GM12878 (cell line): ENCODE measurements around the gene RAB36. TPM values are rescaled to one million over a fixed set of nuclear protein-coding genes. Genes with fewer than 3 reads are reported as not detected.

Source experiments
- ATAC-seq: fragments of 200-7000 bp; cut with Tn5 transposase; 3 replicates; pipeline ENCODE4 v1.9.1; 2020; ENCODE audit warnings: mild to moderate bottlenecking, moderate library complexity
- BruUV-seq: library from RNA; stranded (reverse); fragments of 400-500 nt; replicated peaks from 2 replicates; lab custom pipeline; 2021; lab: Mats Ljungman, UMichigan
- CTCF ChIA-PET: fragments of 300-600 bp; sonication (Branson Sonifier 250); formaldehyde crosslinking; extraction: SDS; loops from one replicate; lab custom pipeline; 2021; ENCODE audit warnings: inconsistent platforms; lab: Yijun Ruan, JAX
- POLR2A ChIA-PET: fragments of 350-600 bp; formaldehyde crosslinking; extraction: SDS; loops from one replicate; lab custom pipeline; 2021; ENCODE audit warnings: inconsistent platforms; lab: Charles Lee
- RAD21 ChIA-PET: fragments of 300-600 bp; sonication (Branson Sonifier 250); formaldehyde crosslinking; loops from one replicate; lab custom pipeline; 2023; ENCODE audit warnings: antibody characterized with exemption; ENCODE audit not compliant: unreplicated experiment; lab: Charles Lee
- SMC1A ChIA-PET: fragments of 300-600 bp; sonication (Branson Sonifier 250); formaldehyde crosslinking; loops from one replicate; lab custom pipeline; 2023; ENCODE audit not compliant: unreplicated experiment, uncharacterized antibody; lab: Charles Lee
- DNase-seq: peaks from one replicate; pipeline ENCODE4 v3.0.0-alpha.2; 2011; ENCODE audit warnings: low read depth, low spot score
- FAIRE-seq: peaks from 3 replicates; lab custom pipeline; 2011; peaks lifted over from hg19 to GRCh38; lab: Jason Lieb, UNC
- H2AFZ ChIP-seq: 2 replicates; pipeline ENCODE4 v1.6.0; 2011; ENCODE audit warnings: low read depth, low read length, control low read depth; ENCODE audit not compliant: control insufficient read depth
- H3K27ac ChIP-seq: 2 replicates; pipeline ENCODE4 v1.5.1; 2011; ENCODE audit warnings: control low read depth; ENCODE audit not compliant: control insufficient read depth, insufficient read depth
- H3K27me3 ChIP-seq, 2 experiments: replicated peaks in 1 of 2; 2 replicates each; pipeline versions ENCODE4 v1.6.0 to v1.6.1; 2011; ENCODE audit warnings: low read length in 1 of 2; ENCODE audit not compliant: control insufficient read depth in 2 of 2, insufficient read depth in 2 of 2
- H3K36me3 ChIP-seq, 2 experiments: 2 replicates each; pipeline ENCODE4 v1.5.1; 2011; ENCODE audit warnings: low read length in 1 of 2; ENCODE audit not compliant: control insufficient read depth in 2 of 2, insufficient read depth in 2 of 2
- H3K4me1 ChIP-seq: 2 replicates; pipeline ENCODE4 v1.6.1; 2011; ENCODE audit warnings: mild to moderate bottlenecking, low read length, moderate library complexity, mixed read lengths; ENCODE audit not compliant: control insufficient read depth, insufficient read depth
- H3K4me2 ChIP-seq: 2 replicates; pipeline ENCODE4 v1.6.0; 2011; ENCODE audit warnings: control low read depth; ENCODE audit not compliant: control insufficient read depth, insufficient read depth
- H3K4me3 ChIP-seq: fragments of 200-600 bp; sonication (generic); 2 replicates; pipeline ENCODE4 v1.5.1; 2016
- H3K79me2 ChIP-seq: 2 replicates; pipeline ENCODE4 v1.6.0; 2011; ENCODE audit warnings: low read length; ENCODE audit not compliant: control insufficient read depth, insufficient read depth
- H3K9ac ChIP-seq: 2 replicates; pipeline ENCODE4 v1.8.0; 2011; ENCODE audit warnings: low read length, control low read depth, mixed read lengths; ENCODE audit not compliant: control insufficient read depth, insufficient read depth
- H3K9me3 ChIP-seq: replicated peaks from 3 replicates; pipeline ENCODE4 v1.5.1; 2011; ENCODE audit warnings: mild to moderate bottlenecking, low read length; ENCODE audit not compliant: control insufficient read depth, insufficient read depth
- H4K20me1 ChIP-seq: 2 replicates; pipeline ENCODE4 v1.6.0; 2011; ENCODE audit not compliant: control insufficient read depth, insufficient read depth
- BHLHE40 ChIP-seq, 2 experiments: fragments of 450-650 bp in 1 of 2; IDR thresholded peaks; 2 replicates each; pipeline ENCODE4 v1.6.1; 2011 to 2017; ENCODE audit warnings: low read depth in 2 of 2, borderline replicate concordance in 1 of 2, improper control_type of control experiment in 1 of 2, low read length in 1 of 2, mild to moderate bottlenecking in 1 of 2
- CHD4 ChIP-seq: fragments of 200-600 bp; sonication (generic); IDR thresholded peaks from 2 replicates; pipeline ENCODE4 v1.6.1; 2016; ENCODE audit warnings: mild to moderate bottlenecking
- POU2F2 ChIP-seq: IDR thresholded peaks from 3 replicates; pipeline ENCODE4 v1.6.1; 2011; ENCODE audit warnings: low read depth, mild to moderate bottlenecking, low read length, borderline replicate concordance
- SREBF1 ChIP-seq: IDR thresholded peaks from 2 replicates; pipeline ENCODE4 v1.6.1; 2012; ENCODE audit warnings: mild to moderate bottlenecking, low read length
- WGBS: methylation state at CpG from one replicate; pipeline ENCODE4 v1.1.6; 2016; ENCODE audit warnings: low lambda C conversion rate; ENCODE audit not compliant: insufficient replicate concordance, insufficient coverage; ENCODE audit errors: missing lambda C conversion rate; 5-methylcytosine and 5-hydroxymethylcytosine counted together
- in situ Hi-C: fragments of 300-500 bp; cut with MboI; formaldehyde crosslinking; loops from 9 replicates; pipeline ENCODE4 v1.14.3; 2018; ENCODE audit warnings: mixed read lengths
- intact Hi-C: fragments of 100-400 bp; cut with micrococcal nuclease; formaldehyde crosslinking; loops from one replicate; pipeline ENCODE4 v1.14.2; 2022; ENCODE audit not compliant: unreplicated experiment
- polyA plus RNA-seq, 11 experiments: library from polyadenylated mRNA; depleted of rRNA in 4 of 11; unstranded in 6 of 11; stranded (reverse) in 5 of 11; fragments of >200 nt; fragmentation: Nextera tagmentation in 4 of 11; fragmentation: Illumina TruSeq in 1 of 11; extraction: Ambion mirVana in 4 of 11; extraction: Trizol in 1 of 11; gene quantifications; 1 replicate in 1 of 11; 2 replicates in 10 of 11; pipeline versions ENCODE4 v1.2.1 to v1.2.3, GENCODE V29; 2011 to 2016; ENCODE audit warnings: inconsistent platforms in 2 of 11, missing spikeins in 2 of 11, low read depth in 1 of 11
- total RNA-seq, 4 experiments: library from RNA; depleted of rRNA in 3 of 4; stranded (reverse); fragments of >200 nt in 3 of 4; fragmentation: Illumina TruSeq in 1 of 4; extraction: Trizol in 1 of 4; gene quantifications; 2 replicates each; pipeline versions ENCODE4 v1.2.1 to v1.2.3, GENCODE V29; 2013 to 2021
- TF ChIP-seq, protein P1 (sequence below): IDR thresholded peaks from 2 replicates; pipeline ENCODE4 v1.6.1; 2012; ENCODE audit warnings: low read depth, low read length, improper control_type of control experiment
- TF ChIP-seq, protein P2 (sequence below): fragments of 450-650 bp; formaldehyde crosslinking; IDR thresholded peaks from 2 replicates; pipeline ENCODE4 v1.4.0; 2020; ENCODE audit warnings: mild to moderate bottlenecking, moderate library complexity

Gene RAB36
- total and polyA plus RNA-seq, 10 of the 15 experiments (the other 5 are each of a cell fraction or from before 2014, with no cell fraction given) = 0.31 to 2.7 (median 1.1) TPM

DNA sequence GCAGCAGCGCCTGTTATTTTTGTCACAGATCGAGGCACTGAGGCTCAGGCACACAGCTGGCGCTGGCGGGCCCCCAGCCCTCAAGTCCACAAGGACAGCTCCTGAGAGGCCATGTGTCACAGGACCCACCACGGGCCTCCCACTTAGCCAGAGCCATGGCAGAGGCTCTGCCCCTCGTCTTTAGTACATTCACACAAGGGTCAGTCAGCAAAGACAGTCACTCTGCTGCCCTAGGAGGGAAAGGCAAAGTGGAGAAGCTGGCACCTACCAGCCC is 45.8 kb upstream of the RAB36 start:
- RAD21 ChIA-PET = no interaction called here
- TF ChIP-seq SREBF1 (no peak), BHLHE40 (IDR thresholded peaks at IDR 0.05; ENCODE audit: borderline replicate concordance in 1 of 2, low read depth in 2 of 2, low read length in 1 of 2) (no peak), CHD4 (no peak), POU2F2 (no peak)
- TF ChIP-seq, protein P1, sequence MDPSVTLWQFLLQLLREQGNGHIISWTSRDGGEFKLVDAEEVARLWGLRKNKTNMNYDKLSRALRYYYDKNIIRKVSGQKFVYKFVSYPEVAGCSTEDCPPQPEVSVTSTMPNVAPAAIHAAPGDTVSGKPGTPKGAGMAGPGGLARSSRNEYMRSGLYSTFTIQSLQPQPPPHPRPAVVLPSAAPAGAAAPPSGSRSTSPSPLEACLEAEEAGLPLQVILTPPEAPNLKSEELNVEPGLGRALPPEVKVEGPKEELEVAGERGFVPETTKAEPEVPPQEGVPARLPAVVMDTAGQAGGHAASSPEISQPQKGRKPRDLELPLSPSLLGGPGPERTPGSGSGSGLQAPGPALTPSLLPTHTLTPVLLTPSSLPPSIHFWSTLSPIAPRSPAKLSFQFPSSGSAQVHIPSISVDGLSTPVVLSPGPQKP = no peak
- TF ChIP-seq, protein P2, sequence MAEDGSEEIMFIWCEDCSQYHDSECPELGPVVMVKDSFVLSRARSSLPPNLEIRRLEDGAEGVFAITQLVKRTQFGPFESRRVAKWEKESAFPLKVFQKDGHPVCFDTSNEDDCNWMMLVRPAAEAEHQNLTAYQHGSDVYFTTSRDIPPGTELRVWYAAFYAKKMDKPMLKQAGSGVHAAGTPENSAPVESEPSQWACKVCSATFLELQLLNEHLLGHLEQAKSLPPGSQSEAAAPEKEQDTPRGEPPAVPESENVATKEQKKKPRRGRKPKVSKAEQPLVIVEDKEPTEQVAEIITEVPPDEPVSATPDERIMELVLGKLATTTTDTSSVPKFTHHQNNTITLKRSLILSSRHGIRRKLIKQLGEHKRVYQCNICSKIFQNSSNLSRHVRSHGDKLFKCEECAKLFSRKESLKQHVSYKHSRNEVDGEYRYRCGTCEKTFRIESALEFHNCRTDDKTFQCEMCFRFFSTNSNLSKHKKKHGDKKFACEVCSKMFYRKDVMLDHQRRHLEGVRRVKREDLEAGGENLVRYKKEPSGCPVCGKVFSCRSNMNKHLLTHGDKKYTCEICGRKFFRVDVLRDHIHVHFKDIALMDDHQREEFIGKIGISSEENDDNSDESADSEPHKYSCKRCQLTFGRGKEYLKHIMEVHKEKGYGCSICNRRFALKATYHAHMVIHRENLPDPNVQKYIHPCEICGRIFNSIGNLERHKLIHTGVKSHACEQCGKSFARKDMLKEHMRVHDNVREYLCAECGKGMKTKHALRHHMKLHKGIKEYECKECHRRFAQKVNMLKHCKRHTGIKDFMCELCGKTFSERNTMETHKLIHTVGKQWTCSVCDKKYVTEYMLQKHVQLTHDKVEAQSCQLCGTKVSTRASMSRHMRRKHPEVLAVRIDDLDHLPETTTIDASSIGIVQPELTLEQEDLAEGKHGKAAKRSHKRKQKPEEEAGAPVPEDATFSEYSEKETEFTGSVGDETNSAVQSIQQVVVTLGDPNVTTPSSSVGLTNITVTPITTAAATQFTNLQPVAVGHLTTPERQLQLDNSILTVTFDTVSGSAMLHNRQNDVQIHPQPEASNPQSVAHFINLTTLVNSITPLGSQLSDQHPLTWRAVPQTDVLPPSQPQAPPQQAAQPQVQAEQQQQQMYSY (CRISPR knock-in tag) = no peak
- TF ChIP-seq, all 136 proteins: peak for 0
- H3K27ac ChIP-seq = no peak overlapping the region
- no peak overlapping the region for H3K4me2 ChIP-seq
- no peaks in the 10 kb centered on the region for H4K20me1 ChIP-seq
- BruUV-seq = no TSS peak
- SMC1A ChIA-PET = no interaction called here
- H3K27me3 ChIP-seq = no peaks in the 10 kb centered on the region
- in situ Hi-C loops = no loop called here
- no peak for FAIRE-seq
- no peak overlapping the region for H2AFZ ChIP-seq
- no peaks in the 10 kb centered on the region for H3K36me3 ChIP-seq
- CTCF ChIA-PET = interaction anchor here (0.7 kb wide), 1 partner anchor 142 kb away, joined by 3 read pairs; no protein-coding TSS in a partner anchor
- WGBS = 27% methylated on average over 6 of the region's 6 CpGs
- no peaks in the 10 kb centered on the region for H3K4me1 ChIP-seq
- H3K4me3 ChIP-seq = no peak overlapping the region
- DNase-seq = no peak
- H3K9me3 ChIP-seq = no peaks in the 10 kb centered on the region
- H3K79me2 ChIP-seq = no peaks in the 10 kb centered on the region
- POLR2A ChIA-PET = no interaction called here
- intact Hi-C loops = no loop called here
- ATAC-seq = no peak
- H3K9ac ChIP-seq = no peak overlapping the region
